Measurements from ENCODE around the gene ARAP1.

GRCh38 chr11:72793076-72793424 is 40.8 kb upstream of the ARAP1 start:
- TF ChIP-seq POLR2AphosphoS5 (IDR thresholded peaks at IDR 0.05; ENCODE audit: borderline replicate concordance, low read depth, low read length), result no peak
- TF ChIP-seq EZH2 (IDR thresholded peaks at IDR 0.05), result no peak
- TF ChIP-seq FOXP2 (optimal IDR thresholded peaks at IDR 0.05; ENCODE audit: control extremely low read depth, extremely low read length, insufficient read depth), result no peak
